Central memory CD4-positive, alpha-beta T cell (primary cell): ENCODE measurements around the gene DSG3.
"Not testable (repeated sequence)": the region's sequence is repeated elsewhere in the genome, so short reads cannot be mapped to it uniquely, and the experiment has no call there.

ENCODE experiments used
- DNase-seq: peaks from one replicate; pipeline ENCODE4 v3.0.0; 2022

DSG3 gene

GRCh38 chr18:31494705-31495244, 47.2 kb downstream of the DSG3 start:
- DNase-seq = not testable (repeated sequence)

GRCh38 chr18:31497404-31497835, 49.9 kb downstream of the DSG3 start:
- DNase-seq = no peak

GRCh38 chr18:31497836-31498573, 50.5 kb downstream of the DSG3 start, which contains the start of gene DSG2:
Gene DSG2, plus strand, starts transcription at chr18:31498177. Its CDS starts 75 bp downstream, at chr18:31498252.
- no peak for DNase-seq

GRCh38 chr18:31498574-31499524, 51.3 kb downstream of the DSG3 start:
- DNase-seq = no peak

GRCh38 chr18:31500051-31500688, 52.6 kb downstream of the DSG3 start:
- no peak for DNase-seq

- no peak for DNase-seq
These were observed 55.5 kb downstream of the DSG3 start for GRCh38 chr18:31503011-31503410.

- no peak for DNase-seq
These were observed 57.1 kb downstream of the DSG3 start for GRCh38 chr18:31504455-31505147.

GRCh38 chr18:31505156-31505555, 57.6 kb downstream of the DSG3 start:
- no peak for DNase-seq

GRCh38 chr18:31506024-31506742, 58.6 kb downstream of the DSG3 start:
- DNase-seq = no peak

- DNase-seq = not testable (repeated sequence)
These were observed 59.6 kb downstream of the DSG3 start for GRCh38 chr18:31507124-31507523.

- DNase-seq = no peak
These were observed 61.2 kb downstream of the DSG3 start for GRCh38 chr18:31508781-31509180.

- DNase-seq = no peak
These were observed 62.0 kb downstream of the DSG3 start for GRCh38 chr18:31509571-31509970.

- DNase-seq = no peak
These were observed 62.8 kb downstream of the DSG3 start for GRCh38 chr18:31510319-31510718.

GRCh38 chr18:31511098-31511497, 63.6 kb downstream of the DSG3 start:
- no peak for DNase-seq

GRCh38 chr18:31512203-31512764, 64.7 kb downstream of the DSG3 start:
- no peak for DNase-seq

GRCh38 chr18:31513189-31513935, 65.8 kb downstream of the DSG3 start:
- no peak for DNase-seq

- DNase-seq = no peak
These were observed 68.9 kb downstream of the DSG3 start for GRCh38 chr18:31516437-31516836.

GRCh38 chr18:31526374-31526773, 78.8 kb downstream of the DSG3 start:
- DNase-seq = no peak
